22Rv1 (cell line): ENCODE data around the gene LRBA.

Source experiments
- H3K27ac ChIP-seq: fragments of 450-650 bp; 2 replicates; pipeline ENCODE4 v1.5.1; 2017
- CTCF ChIP-seq: fragments of 450-650 bp; IDR thresholded peaks from 2 replicates; pipeline ENCODE4 v1.5.1; 2017; ENCODE audit warnings: mild to moderate bottlenecking
- ZFX ChIP-seq: fragments of 450-650 bp; IDR thresholded peaks from 2 replicates; pipeline ENCODE4 v1.6.1; 2017; ENCODE audit warnings: antibody characterized with exemption, borderline replicate concordance

Gene LRBA

GRCh38 chr4:150598909-150599308 lies 416.2 kb downstream of the LRBA start:
- H3K27ac ChIP-seq = no peak overlapping the region
- no peak for TF ChIP-seq CTCF
- TF ChIP-seq ZFX = no peak

- TF ChIP-seq CTCF (peak; percentile 33), ZFX (no peak)
- no peak overlapping the region for H3K27ac ChIP-seq
Measured at GRCh38 chr4:150593996-150594395, 421.1 kb downstream of the LRBA start.

GRCh38 chr4:150591904-150592303 lies 423.2 kb downstream of the LRBA start:
- TF ChIP-seq CTCF (no peak), ZFX (no peak)
- H3K27ac ChIP-seq = no peak overlapping the region

- TF ChIP-seq ZFX (no peak), CTCF (no peak)
- no peak overlapping the region for H3K27ac ChIP-seq
Measured at GRCh38 chr4:150591406-150591805, 423.7 kb downstream of the LRBA start.

GRCh38 chr4:150590631-150591030 lies 424.5 kb downstream of the LRBA start:
- no peak overlapping the region for H3K27ac ChIP-seq
- TF ChIP-seq CTCF (no peak), ZFX (no peak)

GRCh38 chr4:150589157-150589556 lies 425.9 kb downstream of the LRBA start:
- TF ChIP-seq ZFX = no peak
- no peak for TF ChIP-seq CTCF
- H3K27ac ChIP-seq = no peak overlapping the region

GRCh38 chr4:150588316-150588715 lies 426.8 kb downstream of the LRBA start:
- no peak overlapping the region for H3K27ac ChIP-seq
- TF ChIP-seq ZFX (no peak), CTCF (no peak)
